HepG2 (cell line): Measurements from ENCODE around the gene ADARB2. TPM values are rescaled to one million over a fixed set of nuclear protein-coding genes. Genes with fewer than 3 reads are reported as not detected.

Experiments used
- ATAC-seq: fragments of 200-7000 bp; cut with Tn5 transposase; 3 replicates; pipeline ENCODE4 v1.9.1; 2020; ENCODE audit warnings: mild to moderate bottlenecking, moderate library complexity
- BruUV-seq: library from RNA; stranded (reverse); fragments of 400-500 nt; replicated peaks from 2 replicates; lab custom pipeline; 2021; lab: Mats Ljungman, UMichigan
- CTCF ChIA-PET: fragments of 300-600 bp; formaldehyde crosslinking; extraction: SDS; loops from one replicate; lab custom pipeline; 2021; ENCODE audit warnings: low total read pairs, inconsistent platforms, low intra/inter-chr PET ratio; lab: Yijun Ruan, JAX
- POLR2A ChIA-PET: fragments of 350-600 bp; sonication (Branson Sonifier 250); formaldehyde crosslinking; loops from one replicate; lab custom pipeline; 2020; ENCODE audit warnings: antibody characterized with exemption, inconsistent platforms; lab: Yijun Ruan, JAX
- DNase-seq: peaks from one replicate; pipeline ENCODE4 v3.0.0-alpha.2; 2015; ENCODE audit warnings: low spot score
- FAIRE-seq: peaks from 3 replicates; lab custom pipeline; 2011; peaks lifted over from hg19 to GRCh38; lab: Jason Lieb, UNC
- H2AFZ ChIP-seq: one replicate; pipeline ENCODE4 v1.6.1; 2011; ENCODE audit warnings: low read length, inconsistent platforms
- H3K27ac ChIP-seq: fragments of 300-600 bp; 3 replicates; pipeline ENCODE4 v1.8.0; 2011; ENCODE audit warnings: mixed run types, mild to moderate bottlenecking, mixed read lengths, low read length, inconsistent platforms; ENCODE audit not compliant: insufficient read depth; ENCODE audit errors: extremely low read length
- H3K27me3 ChIP-seq, 2 experiments: fragments of 200-600 bp in 1 of 2; 2 replicates in 1 of 2; 3 replicates in 1 of 2; pipeline versions ENCODE4 v1.6.0 to v1.8.0; 2011; ENCODE audit warnings: low read length in 2 of 2, mild to moderate bottlenecking in 2 of 2, moderate library complexity in 2 of 2, inconsistent platforms in 1 of 2; ENCODE audit not compliant: insufficient read depth in 2 of 2, control insufficient read depth in 1 of 2
- H3K36me3 ChIP-seq, 2 experiments: fragments of 200-600 bp in 1 of 2; replicated peaks in 1 of 2; 2 replicates in 1 of 2; 3 replicates in 1 of 2; pipeline versions ENCODE4 v1.5.1 to v1.8.0; 2011; ENCODE audit warnings: low read length in 2 of 2, inconsistent platforms in 1 of 2; ENCODE audit not compliant: insufficient read depth in 2 of 2, control insufficient read depth in 1 of 2
- H3K4me1 ChIP-seq: 2 replicates; pipeline ENCODE4 v1.5.1; 2012; ENCODE audit warnings: low read length, inconsistent platforms; ENCODE audit not compliant: insufficient read depth
- H3K4me2 ChIP-seq: 2 replicates; pipeline ENCODE4 v1.6.0; 2011; ENCODE audit warnings: low read depth, low read length, inconsistent platforms
- H3K4me3 ChIP-seq, 3 experiments: fragments of 200-600 bp in 1 of 3; sonication (generic), shearing (Covaris generic) in 1 of 3; replicated peaks in 1 of 3; 2 replicates each; pipeline ENCODE4 v1.5.1; 2011 to 2016; ENCODE audit warnings: low read length in 3 of 3, inconsistent platforms in 2 of 3, low read depth in 2 of 3, mild to moderate bottlenecking in 2 of 3, control low read depth in 1 of 3, mixed read lengths in 1 of 3; ENCODE audit not compliant: insufficient read depth in 1 of 3
- H3K79me2 ChIP-seq: one replicate; pipeline ENCODE4 v1.6.1; 2011; ENCODE audit warnings: low read length, inconsistent platforms; ENCODE audit not compliant: insufficient read depth
- H3K9ac ChIP-seq: 2 replicates; pipeline ENCODE4 v1.6.0; 2011; ENCODE audit warnings: mild to moderate bottlenecking, low read depth, low read length, inconsistent platforms; ENCODE audit not compliant: insufficient read depth
- H3K9me3 ChIP-seq: 2 replicates; pipeline ENCODE4 v1.5.1; 2012; ENCODE audit warnings: mild to moderate bottlenecking, low read length
- H4K20me1 ChIP-seq: 2 replicates; pipeline ENCODE4 v1.6.0; 2011; ENCODE audit warnings: inconsistent platforms, mild to moderate bottlenecking, low read length, moderate library complexity; ENCODE audit not compliant: insufficient read depth
- ADNP ChIP-seq: sonication (generic); formaldehyde crosslinking; IDR thresholded peaks from 2 replicates; pipeline ENCODE4 v1.4.0; 2020; ENCODE audit warnings: missing genetic modification reagents
- CBX1 ChIP-seq: IDR thresholded peaks from one replicate; pipeline ENCODE4 v1.6.1; 2016; ENCODE audit warnings: antibody characterized with exemption, low read depth
- ELK4 ChIP-seq: sonication (generic); formaldehyde crosslinking; IDR thresholded peaks from 2 replicates; pipeline ENCODE4 v1.9.0; 2021; ENCODE audit warnings: missing genetic modification reagents, borderline replicate concordance
- HINFP ChIP-seq: sonication (generic); formaldehyde crosslinking; IDR thresholded peaks from 2 replicates; pipeline ENCODE4 v1.4.0; 2020; ENCODE audit warnings: low read depth, mild to moderate bottlenecking, missing genetic modification reagents
- REPIN1 ChIP-seq: sonication (generic); formaldehyde crosslinking; IDR thresholded peaks from 2 replicates; pipeline ENCODE4 v1.8.0; 2022; ENCODE audit warnings: missing genetic modification reagents, low read depth, mild to moderate bottlenecking, borderline replicate concordance
- SMYD3 ChIP-seq: sonication (generic); formaldehyde crosslinking; IDR thresholded peaks from 2 replicates; pipeline ENCODE4 v1.8.1; 2023; ENCODE audit warnings: mild to moderate bottlenecking, missing genetic modification reagents
- SNRNP70 ChIP-seq: fragments of 200-400 bp; formaldehyde crosslinking; IDR thresholded peaks from 2 replicates; pipeline ENCODE4 v1.6.1; 2017; ENCODE audit warnings: mild to moderate bottlenecking, low read depth, low read length, moderate library complexity
- ZFP90 ChIP-seq: sonication (generic); formaldehyde crosslinking; IDR thresholded peaks from 2 replicates; pipeline ENCODE4 v1.8.0; 2022; ENCODE audit warnings: missing genetic modification reagents, mild to moderate bottlenecking, inconsistent platforms, borderline replicate concordance
- ZNF275 ChIP-seq: sonication (generic); formaldehyde crosslinking; IDR thresholded peaks from 2 replicates; pipeline ENCODE4 v1.8.0; 2022; ENCODE audit warnings: missing genetic modification reagents, mild to moderate bottlenecking, inconsistent platforms, borderline replicate concordance
- ZNF362 ChIP-seq: sonication (generic); formaldehyde crosslinking; IDR thresholded peaks from 2 replicates; pipeline ENCODE4 v1.4.0; 2020; ENCODE audit warnings: missing genetic modification reagents, mild to moderate bottlenecking, borderline replicate concordance
- ZNF580 ChIP-seq: IDR thresholded peaks from 2 replicates; pipeline ENCODE4 v1.6.1; 2016; ENCODE audit warnings: low read depth, borderline replicate concordance
- ZSCAN21 ChIP-seq: sonication (generic); formaldehyde crosslinking; IDR thresholded peaks from 2 replicates; pipeline ENCODE4 v1.8.0; 2022; ENCODE audit warnings: mild to moderate bottlenecking, missing genetic modification reagents, moderate library complexity, borderline replicate concordance
- WGBS: methylation state at CpG from one replicate; pipeline ENCODE4 v1.1.6; 2017; ENCODE audit warnings: low lambda C conversion rate; 5-methylcytosine and 5-hydroxymethylcytosine counted together
- in situ Hi-C: cut with HindIII; loops from 2 replicates; pipeline ENCODE4 v1.10.0; 2017; ENCODE audit warnings: low pct_unique_long_range_greater_than_20kb; ENCODE audit not compliant: extremely low pct_ligation_motif_present
- intact Hi-C: fragments of 100-400 bp; cut with micrococcal nuclease; formaldehyde crosslinking; loops from one replicate; pipeline ENCODE4 v1.10.0; 2022; ENCODE audit not compliant: unreplicated experiment
- polyA plus RNA-seq, 8 experiments: library from polyadenylated mRNA; depleted of rRNA in 3 of 8; stranded (reverse) in 7 of 8; unstranded in 1 of 8; fragments of >200 nt; fragmentation: Illumina TruSeq in 4 of 8; extraction: Trizol in 4 of 8; gene quantifications; 2 replicates each; pipeline versions ENCODE4 v1.2.1 to v1.2.3, GENCODE V29; 2011 to 2016; ENCODE audit warnings: low read depth in 4 of 8, missing spikeins in 1 of 8, mixed read lengths in 1 of 8; ENCODE audit not compliant: insufficient read depth in 1 of 8
- total RNA-seq, 5 experiments: library from RNA; depleted of rRNA; stranded (reverse); fragments of >200 nt; fragmentation: Illumina TruSeq; extraction: Trizol; gene quantifications; 2 replicates each; pipeline ENCODE4 v1.2.3, GENCODE V29; 2016; ENCODE audit warnings: low read depth in 1 of 5

Gene ADARB2
- total and polyA plus RNA-seq, 2 of the 13 experiments (the other 11 are each of a cell fraction or from before 2014, with no cell fraction given) = not detected

- no TSS peak for BruUV-seq
- Histone ChIP-seq H3K27ac (no peak overlapping the region), H4K20me1 (no peaks in the 10 kb centered on the region), H3K9me3 (no peaks in the 10 kb centered on the region), H3K4me1 (no peaks in the 10 kb centered on the region)
- FAIRE-seq = no peak
- DNase-seq = no peak
- ATAC-seq = no peak
- 67% methylated on average over 14 of the region's 15 CpGs for WGBS
- TF ChIP-seq ELK4 (CRISPR knock-in tag) (no peak), HINFP (CRISPR knock-in tag) (no peak), REPIN1 (CRISPR knock-in tag) (no peak)
- TF ChIP-seq, all 625 proteins: peak for 0
- intact Hi-C loops (no loop called here), in situ Hi-C loops (no loop called here)
- no peak overlapping the region for H2AFZ ChIP-seq
- POLR2A ChIA-PET = no interaction called here
- H3K36me3 ChIP-seq = no peaks in the 10 kb centered on the region
- no peak overlapping the region for H3K4me3 ChIP-seq
- H3K79me2 ChIP-seq = no peaks in the 10 kb centered on the region
- H3K4me2 ChIP-seq = no peak overlapping the region
- CTCF ChIA-PET = no interaction called here
- H3K27me3 ChIP-seq = peaks cover 2 to 10% of the 10 kb centered on the region in 2 experiments; a peak in 2 of 5 replicates
- no peak overlapping the region for H3K9ac ChIP-seq
Measured at GRCh38 chr10:1724921-1725488, 12.3 kb downstream of the ADARB2 start.

GRCh38 chr10:1716839-1717238, 20.5 kb downstream of the ADARB2 start:
- Histone ChIP-seq H3K4me1 (no peaks in the 10 kb centered on the region), H3K27ac (no peak overlapping the region), H3K9me3 (no peaks in the 10 kb centered on the region), H3K79me2 (no peaks in the 10 kb centered on the region), H3K4me3 (no peak overlapping the region), H3K4me2 (no peak overlapping the region), H2AFZ (no peak overlapping the region), H3K36me3 (no peaks in the 10 kb centered on the region), H4K20me1 (no peaks in the 10 kb centered on the region), H3K27me3 (peaks cover 1 to 13% of the 10 kb centered on the region in 2 experiments; a peak in 3 of 5 replicates), H3K9ac (no peak overlapping the region)
- no peak for DNase-seq
- no peak for ATAC-seq
- POLR2A ChIA-PET = no interaction called here
- FAIRE-seq = no peak
- intact Hi-C loops (no loop called here), in situ Hi-C loops (no loop called here)
- WGBS = 9% methylated on average over 4 of the region's 4 CpGs
- CTCF ChIA-PET = no interaction called here
- no TSS peak for BruUV-seq
- TF ChIP-seq ADNP = no peak
- TF ChIP-seq ZNF362 (CRISPR knock-in tag) = no peak
- no peak for TF ChIP-seq ZNF275 (CRISPR knock-in tag)
- TF ChIP-seq ZSCAN21 = no peak
- TF ChIP-seq ZFP90 (CRISPR knock-in tag) = no peak
- TF ChIP-seq SMYD3 (CRISPR knock-in tag) = no peak
- TF ChIP-seq ZNF580 = no peak
- TF ChIP-seq SNRNP70 = no peak
- no peak for TF ChIP-seq CBX1
